Right lobe of liver (tissue), 6 donors: ENCODE data around the gene MAT2A. TPM values are rescaled to one million over a fixed set of nuclear protein-coding genes. Genes with fewer than 3 reads are reported as not detected.

Experiments used
- ATAC-seq, 4 donors: fragments of 200-7000 bp; cut with Tn5 transposase; one replicate each; pipeline ENCODE4 v1.9.1; 2020; ENCODE audit warnings: mild to moderate bottlenecking in 4 of 4, moderate library complexity in 4 of 4
- DNase-seq, 3 donors: peaks; one replicate each; pipeline ENCODE4 v3.0.0-alpha.2; 2020
- H3K27ac ChIP-seq, 3 donors: fragments of 200-600 bp; one replicate each; pipeline ENCODE4 v1.8.0; 2022
- H3K27me3 ChIP-seq, 2 donors: fragments of 200-600 bp; one replicate each; pipeline ENCODE4 v1.8.0; 2022
- H3K36me3 ChIP-seq, 4 donors: fragments of 200-600 bp; sonication (generic) in 1 of 4; one replicate each; pipeline versions ENCODE4 v1.5.1 to v1.8.0; 2017 to 2022; ENCODE audit warnings: control low read depth in 1 of 4
- H3K4me1 ChIP-seq, 4 donors: fragments of 200-600 bp; sonication (generic) in 1 of 4; one replicate each; pipeline versions ENCODE4 v1.5.1 to v1.8.0; 2017 to 2022; ENCODE audit warnings: control low read depth in 1 of 4
- H3K4me3 ChIP-seq, 3 donors: fragments of 200-600 bp; one replicate each; pipeline ENCODE4 v1.8.0; 2022
- H3K9me3 ChIP-seq, 4 donors: fragments of 200-600 bp; sonication (generic) in 1 of 4; one replicate each; pipeline versions ENCODE4 v1.5.1 to v1.8.0; 2017 to 2022; ENCODE audit warnings: control low read depth in 1 of 4
- CTCF ChIP-seq, 4 donors: fragments of 200-600 bp in 3 of 4; fragments of 450-650 bp in 1 of 4; IDR thresholded peaks; one replicate each; pipeline versions ENCODE4 v1.5.1 to v1.8.0; 2016 to 2022; ENCODE audit warnings: antibody characterized with exemption in 4 of 4, mild to moderate bottlenecking in 2 of 4
- POLR2A ChIP-seq: fragments of 450-650 bp; IDR thresholded peaks from one replicate; pipeline ENCODE4 v1.6.1; 2017; ENCODE audit warnings: antibody characterized with exemption, mild to moderate bottlenecking
- WGBS: methylation state at CpG from one replicate; pipeline ENCODE4 v1.1.6; 2018; ENCODE audit warnings: low coverage, low lambda C conversion rate; ENCODE audit not compliant: insufficient coverage; ENCODE audit errors: missing lambda C conversion rate; 5-methylcytosine and 5-hydroxymethylcytosine counted together
- intact Hi-C, 2 donors: fragments of 100-400 bp; cut with DNase I; formaldehyde crosslinking; loops; one replicate each; pipeline versions ENCODE4 v1.11.2 to v1.14.1; 2022
- total RNA-seq, 6 experiments: library from RNA; depleted of rRNA in 2 of 6; stranded (reverse); fragments of >200 nt in 2 of 6; fragmentation: NEBNext Ultra II Directional in 3 of 6; extraction: Animal tissue kit (Norgen Biotek cat#: 25700) in 3 of 6; gene quantifications; one replicate each; pipeline versions ENCODE4 v1.1.0 to v1.2.4, GENCODE V29; 2016 to 2023
- donor health status: DM: no; HTN: yes; CAD: no.
- donor health status: DM: no; HTN: no; CAD: no.
- donor health status: DM: no; HTN: no; CAD: no.
- donor health status: DM: no; HTN: yes; CAD: no.
- donor health status: DM: no; HTN: yes; CAD: no.

Gene MAT2A
- total RNA-seq, 6 experiments from 2014 or later: 57.8 to 118 (median 102) TPM

- Histone ChIP-seq H3K27me3 (no peaks in the 10 kb centered on the region), H3K27ac (peak overlapping the region; percentile 87 to 93 (median 87)), H3K4me3 (peak overlapping the region in 1 of 3 donors; percentile 70), H3K36me3 (no peaks in the 10 kb centered on the region), H3K4me1 (peaks cover 2 to 48% (median 20%) of the 10 kb centered on the region in 4 donors), H3K9me3 (no peaks in the 10 kb centered on the region)
- WGBS: 33% methylated on average over 1 of the region's 1 CpG
- TF ChIP-seq CTCF (IDR thresholded peaks at IDR 0.05): no peak
- no peak for TF ChIP-seq POLR2A
- DNase-seq: no peak
- intact Hi-C loops: no loop called here
- peak in 1 of 4 donors; percentile 10 for ATAC-seq
These were observed 46.8 kb downstream of the MAT2A start for GRCh38 chr2:85585781-85586105.

- Histone ChIP-seq H3K27ac (peak overlapping the region in 2 of 3 donors; percentile 48 to 65), H3K4me1 (peaks cover 2 to 59% (median 20%) of the 10 kb centered on the region in 4 donors), H3K9me3 (no peaks in the 10 kb centered on the region), H3K36me3 (no peaks in the 10 kb centered on the region), H3K4me3 (no peak overlapping the region), H3K27me3 (no peaks in the 10 kb centered on the region)
- 61% methylated on average over 3 of the region's 4 CpGs for WGBS
- TF ChIP-seq POLR2A: no peak
- TF ChIP-seq CTCF (IDR thresholded peaks at IDR 0.05): no peak
- DNase-seq: no peak
- intact Hi-C loops: no loop called here
- ATAC-seq: no peak
These were observed 49.3 kb downstream of the MAT2A start for GRCh38 chr2:85588236-85588635.

- no peaks in the 10 kb centered on the region for H3K9me3 ChIP-seq
- TF ChIP-seq POLR2A: no peak
- TF ChIP-seq CTCF (IDR thresholded peaks at IDR 0.05): no peak
- H3K4me1 ChIP-seq: peaks cover 2 to 58% (median 19%) of the 10 kb centered on the region in 4 donors
- ATAC-seq: no peak
- no peak for DNase-seq
- WGBS: 76% methylated on average over 4 of the region's 4 CpGs
- intact Hi-C loops: no loop called here
- H3K27me3 ChIP-seq: no peaks in the 10 kb centered on the region
- H3K4me3 ChIP-seq: no peak overlapping the region
- no peaks in the 10 kb centered on the region for H3K36me3 ChIP-seq
- peak overlapping the region; percentile 48 to 68 (median 65) for H3K27ac ChIP-seq
These were observed 49.7 kb downstream of the MAT2A start for GRCh38 chr2:85588645-85589044.

GRCh38 chr2:85589181-85589580 is 50.2 kb downstream of the MAT2A start:
- DNase-seq (no peak), ATAC-seq (no peak)
- no CpG with 5 or more reads among the region's 4 CpGs for WGBS
- Histone ChIP-seq H3K4me3 (no peak overlapping the region), H3K27me3 (no peaks in the 10 kb centered on the region), H3K27ac (peak overlapping the region; percentile 48 to 68 (median 65)), H3K9me3 (no peaks in the 10 kb centered on the region), H3K36me3 (no peaks in the 10 kb centered on the region), H3K4me1 (peaks cover 2 to 55% (median 18%) of the 10 kb centered on the region in 4 donors)
- TF ChIP-seq POLR2A: no peak
- TF ChIP-seq CTCF (IDR thresholded peaks at IDR 0.05): no peak
- intact Hi-C loops: no loop called here
